ENCODE results near the gene CA5B. TPM values are rescaled to one million over a fixed set of nuclear protein-coding genes. Genes with fewer than 3 reads are reported as not detected.
"Not testable (repeated sequence)": the region's sequence is repeated elsewhere in the genome, so short reads cannot be mapped to it uniquely, and the experiment has no call there.

Gene CA5B
- polyA plus RNA-seq, 4 donors: 7.3 to 9.1 (median 8.0) TPM

- not testable (repeated sequence) for DNase-seq (ENCODE audit: low read depth in 4 of 4, low spot score in 3 of 4)
Observed at GRCh38 chrX:15746651-15747050, 8.6 kb downstream of the CA5B start.

- no peak for DNase-seq (ENCODE audit: low read depth in 4 of 4, low spot score in 3 of 4)
Observed at GRCh38 chrX:15747626-15748173, 9.6 kb downstream of the CA5B start.

GRCh38 chrX:15748841-15749240, 10.8 kb downstream of the CA5B start:
- no peak for DNase-seq (ENCODE audit: low read depth in 4 of 4, low spot score in 3 of 4)

GRCh38 chrX:15749642-15750610, 11.9 kb downstream of the CA5B start:
- no peak for DNase-seq (ENCODE audit: low read depth in 4 of 4, low spot score in 3 of 4)

GRCh38 chrX:15750611-15751154, 12.6 kb downstream of the CA5B start:
- no peak for DNase-seq (ENCODE audit: low read depth in 4 of 4, low spot score in 3 of 4)

- DNase-seq (ENCODE audit: low read depth in 4 of 4, low spot score in 3 of 4): peak in 1 of 4 donors; percentile 1
Observed at GRCh38 chrX:15751155-15751819, 13.2 kb downstream of the CA5B start.

GRCh38 chrX:15755091-15755490, 17.0 kb downstream of the CA5B start:
- DNase-seq (ENCODE audit: low read depth in 4 of 4, low spot score in 3 of 4): no peak

- no peak for DNase-seq (ENCODE audit: low read depth in 4 of 4, low spot score in 3 of 4)
Observed at GRCh38 chrX:15758140-15758539, 20.1 kb downstream of the CA5B start.

GRCh38 chrX:15759886-15760285, 21.8 kb downstream of the CA5B start:
- not testable (repeated sequence) for DNase-seq (ENCODE audit: low read depth in 4 of 4, low spot score in 3 of 4)

GRCh38 chrX:15761564-15762191, 23.6 kb downstream of the CA5B start:
- peak in 1 of 4 donors; percentile 7 for DNase-seq (ENCODE audit: low read depth in 4 of 4, low spot score in 3 of 4)

GRCh38 chrX:15769300-15769954, 31.4 kb downstream of the CA5B start:
- no peak for DNase-seq (ENCODE audit: low read depth in 4 of 4, low spot score in 3 of 4)

- no peak for DNase-seq (ENCODE audit: low read depth in 4 of 4, low spot score in 3 of 4)
Observed at GRCh38 chrX:15781961-15782699, 44.1 kb downstream of the CA5B start.

GRCh38 chrX:15785176-15785750, 47.2 kb downstream of the CA5B start:
- no peak for DNase-seq (ENCODE audit: low read depth in 4 of 4, low spot score in 3 of 4)

GRCh38 chrX:15786915-15787314, 48.8 kb downstream of the CA5B start:
- no peak for DNase-seq (ENCODE audit: low read depth in 4 of 4, low spot score in 3 of 4)

- DNase-seq (ENCODE audit: low read depth in 4 of 4, low spot score in 3 of 4): peak in 3 of 4 donors; percentile 47 to 58 (median 54)
Observed at GRCh38 chrX:15789979-15790768, 52.1 kb downstream of the CA5B start, which contains the start of gene ZRSR2. TSS of gene ZRSR2 (plus strand) at chrX:15790484. CDS start at chrX:15790496, 12 bp downstream.

GRCh38 chrX:15790769-15791290, 52.8 kb downstream of the CA5B start:
- peak in 2 of 4 donors; percentile 4 to 29 for DNase-seq (ENCODE audit: low read depth in 4 of 4, low spot score in 3 of 4)

- DNase-seq (ENCODE audit: low read depth in 4 of 4, low spot score in 3 of 4): no peak
Observed at GRCh38 chrX:15797707-15798106, 59.6 kb downstream of the CA5B start.

- no peak for DNase-seq (ENCODE audit: low read depth in 4 of 4, low spot score in 3 of 4)
Observed at GRCh38 chrX:15804563-15804962, 66.5 kb downstream of the CA5B start.
